ACHN (cell line): ENCODE results near the gene PACS1.

Source experiments
- DNase-seq: peaks from one replicate; pipeline ENCODE4 v3.0.0-alpha.2; 2015
- in situ Hi-C: cut with HindIII; loops from 2 replicates; pipeline ENCODE4 v1.10.0; 2017; ENCODE audit warnings: low sequenced_read_pairs, low pct_ligation_motif_present, low pct_unique_long_range_greater_than_20kb

The PACS1 gene

GRCh38 chr11:66227700-66228099 is 157.6 kb downstream of the PACS1 start:
- in situ Hi-C loops, result no loop called here
- no peak for DNase-seq

- in situ Hi-C loops, result no loop called here
- no peak for DNase-seq
Measured at GRCh38 chr11:66228521-66228920, 158.4 kb downstream of the PACS1 start.

- in situ Hi-C loops, result no loop called here
- no peak for DNase-seq
Measured at GRCh38 chr11:66230156-66230555, 160.1 kb downstream of the PACS1 start.

- in situ Hi-C loops, result no loop called here
- no peak for DNase-seq
Measured at GRCh38 chr11:66230978-66231377, 160.9 kb downstream of the PACS1 start.

- in situ Hi-C loops, result no loop called here
Measured at GRCh38 chr11:66231561-66231960, 161.5 kb downstream of the PACS1 start.

GRCh38 chr11:66232769-66233168 is 162.7 kb downstream of the PACS1 start:
- in situ Hi-C loops, result no loop called here
- no peak for DNase-seq

More at GRCh38 chr11:66231561-66231960, 161.5 kb downstream of the PACS1 start:
- DNase-seq, result no peak

GRCh38 chr11:66233301-66233700 is 163.2 kb downstream of the PACS1 start:
- DNase-seq, result no peak
- in situ Hi-C loops, result no loop called here

- no peak for DNase-seq
- in situ Hi-C loops, result no loop called here
Measured at GRCh38 chr11:66235141-66235540, 165.1 kb downstream of the PACS1 start.

- no peak for DNase-seq
- in situ Hi-C loops, result no loop called here
Measured at GRCh38 chr11:66237867-66238266, 167.8 kb downstream of the PACS1 start.

- no peak for DNase-seq
- in situ Hi-C loops, result no loop called here
Measured at GRCh38 chr11:66238786-66239413, 168.8 kb downstream of the PACS1 start.

GRCh38 chr11:66239511-66239910 is 169.4 kb downstream of the PACS1 start:
- in situ Hi-C loops, result no loop called here

GRCh38 chr11:66239998-66240780 is 170.1 kb downstream of the PACS1 start:
- in situ Hi-C loops, result no loop called here
- DNase-seq, result no peak

More at GRCh38 chr11:66239511-66239910, 169.4 kb downstream of the PACS1 start:
- no peak for DNase-seq

GRCh38 chr11:66240781-66241136 is 170.7 kb downstream of the PACS1 start:
- in situ Hi-C loops, result no loop called here
- no peak for DNase-seq

GRCh38 chr11:66242095-66242765 is 172.2 kb downstream of the PACS1 start:
- in situ Hi-C loops, result no loop called here

GRCh38 chr11:66243782-66244535 is 173.9 kb downstream of the PACS1 start:
- no peak for DNase-seq
- in situ Hi-C loops, result no loop called here

More at GRCh38 chr11:66242095-66242765, 172.2 kb downstream of the PACS1 start:
- no peak for DNase-seq

GRCh38 chr11:66247295-66247694 is 177.2 kb downstream of the PACS1 start:
- peak; percentile 4 for DNase-seq
- in situ Hi-C loops, result no loop called here

GRCh38 chr11:66247801-66248200 is 177.7 kb downstream of the PACS1 start:
- DNase-seq, result peak; percentile 24
- in situ Hi-C loops, result no loop called here

- DNase-seq, result no peak
- in situ Hi-C loops, result no loop called here
Measured at GRCh38 chr11:66248903-66249302, 178.8 kb downstream of the PACS1 start.

- no peak for DNase-seq
Measured at GRCh38 chr11:66251809-66252208, 181.7 kb downstream of the PACS1 start.

More at GRCh38 chr11:66251809-66252208, 181.7 kb downstream of the PACS1 start:
- in situ Hi-C loops, result no loop called here
